ENCODE data around the gene MOB2. TPM values are rescaled to one million over a fixed set of nuclear protein-coding genes. Genes with fewer than 3 reads are reported as not detected.

The MOB2 gene
- total and polyA plus RNA-seq, 9 of the 15 experiments (the other 6 are each of a cell fraction or from before 2014, with no cell fraction given) = 0.17 to 36.8 (median 19.2) TPM

DNA sequence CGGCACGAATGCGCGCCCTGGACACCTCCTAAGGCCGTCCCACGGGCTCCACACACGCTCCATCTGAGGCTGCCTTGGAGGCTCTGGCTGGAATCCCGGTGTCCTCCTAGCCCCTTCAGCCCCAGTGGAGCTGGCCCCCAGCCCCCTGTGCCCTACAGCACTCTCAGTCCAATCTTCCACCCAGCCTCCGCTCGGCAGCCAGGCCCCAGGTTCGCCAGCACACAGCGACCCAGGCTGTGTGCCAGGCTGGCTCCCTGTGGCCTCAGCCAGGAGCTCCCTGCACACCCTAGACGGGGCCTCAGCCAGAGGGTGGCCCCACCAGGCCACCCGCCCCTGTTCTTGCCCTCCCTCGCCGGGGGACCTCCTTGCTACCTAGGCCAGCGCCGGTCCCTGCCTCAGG is 18.6 kb downstream of the MOB2 start:
- H2AFZ ChIP-seq (ENCODE audit: low read depth, low read length) = no peak overlapping the region
- in situ Hi-C loops (cut with MboI) = no loop called here
- H3K79me2 ChIP-seq (ENCODE audit: control insufficient read depth, insufficient read depth, low read length) = no peaks in the 10 kb centered on the region
- 74% methylated on average over 18 of the region's 18 CpGs for WGBS (ENCODE audit: insufficient coverage, low coverage, missing lambda C conversion rate)
- no TSS peak for BruUV-seq (replicated peaks)
- intact Hi-C loops (cut with micrococcal nuclease) = no loop called here
- 0 out of 2 replicates have a peak, but pooled peaks cover 11% of the 10 kb centered on the region for H4K20me1 ChIP-seq (replicated peaks; ENCODE audit: control insufficient read depth, insufficient read depth, low read length)
- H3K27me3 ChIP-seq (ENCODE audit: control insufficient read depth in 2 of 2, insufficient read depth in 2 of 2, low read length in 2 of 2) = no peaks in the 10 kb centered on the region; a peak in 1 of 5 replicates
- FAIRE-seq (no peak), DNase-seq (ENCODE audit: extremely low read depth in 1 of 4, low spot score in 3 of 4) (no peak), ATAC-seq (peak; percentile 22; the same call in 2 of the 3 replicates)
- peaks cover 0 to 27% of the 10 kb centered on the region in 2 experiments; a peak in 2 of 5 replicates for H3K4me1 ChIP-seq (replicated peaks in 1 of 2; ENCODE audit: control insufficient read depth in 2 of 2, insufficient read depth in 2 of 2, low read length in 2 of 2)
- ChIA-PET POLR2A (interaction anchor here (0.6 kb wide), 1 partner anchor 334 kb away, joined by 6 read pairs; no protein-coding TSS in a partner anchor), CTCF (ENCODE audit: low intra/inter-chr PET ratio) (no interaction called here)
- TF ChIP-seq, protein P1, sequence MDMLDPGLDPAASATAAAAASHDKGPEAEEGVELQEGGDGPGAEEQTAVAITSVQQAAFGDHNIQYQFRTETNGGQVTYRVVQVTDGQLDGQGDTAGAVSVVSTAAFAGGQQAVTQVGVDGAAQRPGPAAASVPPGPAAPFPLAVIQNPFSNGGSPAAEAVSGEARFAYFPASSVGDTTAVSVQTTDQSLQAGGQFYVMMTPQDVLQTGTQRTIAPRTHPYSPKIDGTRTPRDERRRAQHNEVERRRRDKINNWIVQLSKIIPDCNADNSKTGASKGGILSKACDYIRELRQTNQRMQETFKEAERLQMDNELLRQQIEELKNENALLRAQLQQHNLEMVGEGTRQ (CRISPR knock-in tag; IDR thresholded peaks at IDR 0.05) = no peak
- TF ChIP-seq GABPA (tag; conservative IDR thresholded peaks at IDR 0.05; ENCODE audit: low read depth) (no peak), MIER1 (IDR thresholded peaks at IDR 0.05; ENCODE audit: low read depth) (no peak), ZNF589 (CRISPR knock-in tag; IDR thresholded peaks at IDR 0.05; ENCODE audit: low read depth) (no peak), SRSF3 (IDR thresholded peaks at IDR 0.05; ENCODE audit: insufficient read depth, low read length) (no peak), POLR2G (IDR thresholded peaks at IDR 0.05; ENCODE audit: low read depth, low read length) (peak; percentile 45; the same call in 1 of the 2 replicates), NBN (IDR thresholded peaks at IDR 0.05; ENCODE audit: low read depth) (no peak)
- peaks cover 3% of the 10 kb centered on the region; the same call in 1 of the 3 replicates for H3K36me3 ChIP-seq (ENCODE audit: control insufficient read depth, insufficient read depth, low read length)
- no peak overlapping the region for H3K27ac ChIP-seq (ENCODE audit: extremely low read depth, low read depth, low read length)
- no peak overlapping the region for H3K4me2 ChIP-seq (ENCODE audit: insufficient read depth, low read length)
- no peaks in the 10 kb centered on the region for H3K9me1 ChIP-seq (ENCODE audit: control insufficient read depth, insufficient read depth, low read length)
- no peak overlapping the region for H3K4me3 ChIP-seq
- H3K9me3 ChIP-seq (replicated peaks; ENCODE audit: control insufficient read depth, insufficient read depth, low read depth, low read length) = no peaks in the 10 kb centered on the region
- no peak overlapping the region for H3K9ac ChIP-seq (ENCODE audit: insufficient read depth in 1 of 2, low read depth in 2 of 2, low read length in 2 of 2)
